GM12878 (cell line): ENCODE measurements around the gene PRM1. TPM values are rescaled to one million over a fixed set of nuclear protein-coding genes. Genes with fewer than 3 reads are reported as not detected.
A peak's percentile ranks its signal among the peaks of the same experiment; 100 is the strongest.

Experiments used
- ASH2L ChIP-seq: fragments of 300-600, 200-600 bp; sonication (generic); IDR thresholded peaks from 2 replicates; pipeline ENCODE4 v1.6.1; 2017; ENCODE audit warnings: low read depth, mild to moderate bottlenecking, borderline replicate concordance
- BCL11A ChIP-seq: IDR thresholded peaks from 2 replicates; pipeline ENCODE4 v1.6.1; 2011; ENCODE audit warnings: low read depth, low read length
- DPF2 ChIP-seq: fragments of 450-650 bp; IDR thresholded peaks from 2 replicates; pipeline ENCODE4 v1.6.1; 2017; ENCODE audit warnings: mild to moderate bottlenecking
- EP300 ChIP-seq, 2 experiments: fragments of 150-350 bp in 1 of 2; IDR thresholded peaks; 2 replicates each; pipeline ENCODE4 v1.6.1; 2011 to 2012; ENCODE audit warnings: low read depth in 2 of 2, low read length in 2 of 2, borderline replicate concordance in 1 of 2, improper control_type of control experiment in 1 of 2, inconsistent platforms in 1 of 2; ENCODE audit not compliant: control insufficient read depth in 1 of 2
- GATAD2B ChIP-seq: fragments of 450-650 bp; conservative IDR thresholded peaks from 2 replicates; pipeline ENCODE4 v1.6.1; 2017; ENCODE audit warnings: low read depth, mild to moderate bottlenecking, moderate library complexity
- JUNB ChIP-seq: IDR thresholded peaks from 2 replicates; pipeline ENCODE4 v1.6.1; 2016; ENCODE audit warnings: antibody characterized with exemption, mild to moderate bottlenecking
- MTA2 ChIP-seq: fragments of 450-650 bp; IDR thresholded peaks from 2 replicates; pipeline ENCODE4 v1.6.1; 2016; ENCODE audit warnings: low read depth, mild to moderate bottlenecking, moderate library complexity
- MXI1 ChIP-seq: fragments of 150-350 bp; IDR thresholded peaks from 2 replicates; pipeline ENCODE4 v1.6.1; 2011; ENCODE audit warnings: low read depth, mild to moderate bottlenecking, inconsistent platforms, low read length, improper control_type of control experiment
- NBN ChIP-seq: fragments of 450-650 bp; IDR thresholded peaks from 2 replicates; pipeline ENCODE4 v1.6.1; 2016
- NFYB ChIP-seq: IDR thresholded peaks from 2 replicates; pipeline ENCODE4 v1.6.1; 2011; ENCODE audit warnings: low read depth, mild to moderate bottlenecking, low read length, improper control_type of control experiment, moderate library complexity; ENCODE audit not compliant: insufficient read depth
- POLR2A ChIP-seq: IDR thresholded peaks from 2 replicates; pipeline ENCODE4 v1.6.1; 2011; ENCODE audit warnings: low read depth, mild to moderate bottlenecking, low read length
- POU2F2 ChIP-seq: IDR thresholded peaks from 3 replicates; pipeline ENCODE4 v1.6.1; 2011; ENCODE audit warnings: low read depth, mild to moderate bottlenecking, low read length, borderline replicate concordance
- RAD21 ChIP-seq: IDR thresholded peaks from 2 replicates; pipeline ENCODE4 v1.6.1; 2011; ENCODE audit warnings: mild to moderate bottlenecking, low read depth, low read length, moderate library complexity; ENCODE audit not compliant: insufficient read depth
- RBBP5 ChIP-seq: fragments of 200-600 bp; sonication (generic); conservative IDR thresholded peaks from 2 replicates; pipeline ENCODE4 v1.6.1; 2016
- SIX5 ChIP-seq: IDR thresholded peaks from 2 replicates; pipeline ENCODE4 v1.6.1; 2011; ENCODE audit warnings: mild to moderate bottlenecking, low read depth, low read length, moderate library complexity; ENCODE audit not compliant: severe bottlenecking
- SMARCA5 ChIP-seq: fragments of 450-650 bp; IDR thresholded peaks from 2 replicates; pipeline ENCODE4 v1.6.1; 2017; ENCODE audit warnings: mild to moderate bottlenecking
- SUZ12 ChIP-seq: fragments of 200-600 bp; sonication (generic); IDR thresholded peaks from one replicate; pipeline ENCODE4 v1.6.1; 2018; ENCODE audit warnings: antibody characterized with exemption, mild to moderate bottlenecking; ENCODE audit not compliant: unreplicated experiment
- TAF1 ChIP-seq: IDR thresholded peaks from 2 replicates; pipeline ENCODE4 v1.6.1; 2011; ENCODE audit warnings: mild to moderate bottlenecking, low read depth, low read length, borderline replicate concordance
- ZNF592 ChIP-seq: fragments of 450-650 bp; IDR thresholded peaks from 2 replicates; pipeline ENCODE4 v1.6.1; 2017; ENCODE audit warnings: mild to moderate bottlenecking, moderate library complexity
- polyA plus RNA-seq, 11 experiments: library from polyadenylated mRNA; depleted of rRNA in 4 of 11; unstranded in 6 of 11; stranded (reverse) in 5 of 11; fragments of >200 nt; fragmentation: Nextera tagmentation in 4 of 11; fragmentation: Illumina TruSeq in 1 of 11; extraction: Ambion mirVana in 4 of 11; extraction: Trizol in 1 of 11; gene quantifications; 1 replicate in 1 of 11; 2 replicates in 10 of 11; pipeline versions ENCODE4 v1.2.1 to v1.2.3, GENCODE V29; 2011 to 2016; ENCODE audit warnings: inconsistent platforms in 2 of 11, missing spikeins in 2 of 11, low read depth in 1 of 11
- total RNA-seq, 4 experiments: library from RNA; depleted of rRNA in 3 of 4; stranded (reverse); fragments of >200 nt in 3 of 4; fragmentation: Illumina TruSeq in 1 of 4; extraction: Trizol in 1 of 4; gene quantifications; 2 replicates each; pipeline versions ENCODE4 v1.2.1 to v1.2.3, GENCODE V29; 2013 to 2021
- TF ChIP-seq, protein P1 (sequence below): fragments of 450-650 bp; IDR thresholded peaks from 2 replicates; pipeline ENCODE4 v1.6.1; 2017; ENCODE audit warnings: mild to moderate bottlenecking, moderate library complexity
- TF ChIP-seq, protein P2 (sequence below): fragments of 450-650 bp; IDR thresholded peaks from 2 replicates; pipeline ENCODE4 v1.6.1; 2016; ENCODE audit warnings: mild to moderate bottlenecking

The PRM1 gene
- total and polyA plus RNA-seq, 10 of the 15 experiments (the other 5 are each of a cell fraction or from before 2014, with no cell fraction given), result 0.20 TPM; not detected in 9

- TF ChIP-seq BCL11A, result no peak
- peak; percentile 42; the same call in 1 of the 2 replicates for TF ChIP-seq MTA2
- TF ChIP-seq, protein P1, sequence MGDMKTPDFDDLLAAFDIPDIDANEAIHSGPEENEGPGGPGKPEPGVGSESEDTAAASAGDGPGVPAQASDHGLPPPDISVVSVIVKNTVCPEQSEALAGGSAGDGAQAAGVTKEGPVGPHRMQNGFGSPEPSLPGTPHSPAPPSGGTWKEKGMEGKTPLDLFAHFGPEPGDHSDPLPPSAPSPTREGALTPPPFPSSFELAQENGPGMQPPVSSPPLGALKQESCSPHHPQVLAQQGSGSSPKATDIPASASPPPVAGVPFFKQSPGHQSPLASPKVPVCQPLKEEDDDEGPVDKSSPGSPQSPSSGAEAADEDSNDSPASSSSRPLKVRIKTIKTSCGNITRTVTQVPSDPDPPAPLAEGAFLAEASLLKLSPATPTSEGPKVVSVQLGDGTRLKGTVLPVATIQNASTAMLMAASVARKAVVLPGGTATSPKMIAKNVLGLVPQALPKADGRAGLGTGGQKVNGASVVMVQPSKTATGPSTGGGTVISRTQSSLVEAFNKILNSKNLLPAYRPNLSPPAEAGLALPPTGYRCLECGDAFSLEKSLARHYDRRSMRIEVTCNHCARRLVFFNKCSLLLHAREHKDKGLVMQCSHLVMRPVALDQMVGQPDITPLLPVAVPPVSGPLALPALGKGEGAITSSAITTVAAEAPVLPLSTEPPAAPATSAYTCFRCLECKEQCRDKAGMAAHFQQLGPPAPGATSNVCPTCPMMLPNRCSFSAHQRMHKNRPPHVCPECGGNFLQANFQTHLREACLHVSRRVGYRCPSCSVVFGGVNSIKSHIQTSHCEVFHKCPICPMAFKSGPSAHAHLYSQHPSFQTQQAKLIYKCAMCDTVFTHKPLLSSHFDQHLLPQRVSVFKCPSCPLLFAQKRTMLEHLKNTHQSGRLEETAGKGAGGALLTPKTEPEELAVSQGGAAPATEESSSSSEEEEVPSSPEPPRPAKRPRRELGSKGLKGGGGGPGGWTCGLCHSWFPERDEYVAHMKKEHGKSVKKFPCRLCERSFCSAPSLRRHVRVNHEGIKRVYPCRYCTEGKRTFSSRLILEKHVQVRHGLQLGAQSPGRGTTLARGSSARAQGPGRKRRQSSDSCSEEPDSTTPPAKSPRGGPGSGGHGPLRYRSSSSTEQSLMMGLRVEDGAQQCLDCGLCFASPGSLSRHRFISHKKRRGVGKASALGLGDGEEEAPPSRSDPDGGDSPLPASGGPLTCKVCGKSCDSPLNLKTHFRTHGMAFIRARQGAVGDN, result peak; percentile 45; the same call in 1 of the 2 replicates
- no peak for TF ChIP-seq ASH2L
- no peak for TF ChIP-seq TAF1
- TF ChIP-seq POU2F2, result 0 out of 3 replicates have a peak, but pooled peaks have one; percentile 1
- TF ChIP-seq EP300 (IDR thresholded peaks at IDR 0.05; ENCODE audit: borderline replicate concordance in 1 of 2, control insufficient read depth in 1 of 2, low read depth in 2 of 2, low read length in 2 of 2), result no peak
- TF ChIP-seq, protein P2, sequence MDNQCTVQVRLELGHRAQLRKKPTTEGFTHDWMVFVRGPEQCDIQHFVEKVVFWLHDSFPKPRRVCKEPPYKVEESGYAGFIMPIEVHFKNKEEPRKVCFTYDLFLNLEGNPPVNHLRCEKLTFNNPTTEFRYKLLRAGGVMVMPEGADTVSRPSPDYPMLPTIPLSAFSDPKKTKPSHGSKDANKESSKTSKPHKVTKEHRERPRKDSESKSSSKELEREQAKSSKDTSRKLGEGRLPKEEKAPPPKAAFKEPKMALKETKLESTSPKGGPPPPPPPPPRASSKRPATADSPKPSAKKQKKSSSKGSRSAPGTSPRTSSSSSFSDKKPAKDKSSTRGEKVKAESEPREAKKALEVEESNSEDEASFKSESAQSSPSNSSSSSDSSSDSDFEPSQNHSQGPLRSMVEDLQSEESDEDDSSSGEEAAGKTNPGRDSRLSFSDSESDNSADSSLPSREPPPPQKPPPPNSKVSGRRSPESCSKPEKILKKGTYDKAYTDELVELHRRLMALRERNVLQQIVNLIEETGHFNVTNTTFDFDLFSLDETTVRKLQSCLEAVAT, result peak; percentile 85
- TF ChIP-seq NFYB, result no peak
- no peak for TF ChIP-seq POLR2A
- TF ChIP-seq GATAD2B, result 0 out of 2 replicates have a peak, but pooled peaks have one; percentile 38
- peak; percentile 41; the same call in 1 of the 2 replicates for TF ChIP-seq MXI1
- no peak for TF ChIP-seq JUNB
- TF ChIP-seq RAD21, result peak; percentile 70
- TF ChIP-seq SUZ12, result no peak
- TF ChIP-seq SMARCA5, result 0 out of 2 replicates have a peak, but pooled peaks have one; percentile 70
- 0 out of 2 replicates have a peak, but pooled peaks have one; percentile 61 for TF ChIP-seq ZNF592
- no peak for TF ChIP-seq RBBP5
- no peak for TF ChIP-seq SIX5
- 0 out of 2 replicates have a peak, but pooled peaks have one; percentile 20 for TF ChIP-seq NBN
- peak; percentile 16; the same call in 1 of the 2 replicates for TF ChIP-seq DPF2
Observed at GRCh38 chr16:11257131-11257938, 23.8 kb downstream of the PRM1 start (continued).
